HEK293T (cell line): ENCODE data around the gene DNER.
"Not testable (repeated sequence)": the region's sequence is repeated elsewhere in the genome, so short reads cannot be mapped to it uniquely, and the experiment has no call there.

ENCODE experiments used
- CTCF ChIA-PET: fragments of 350-600 bp; formaldehyde crosslinking; extraction: SDS; loops from one replicate; lab custom pipeline; 2021; ENCODE audit warnings: antibody characterized with exemption, inconsistent platforms; lab: Yijun Ruan, JAX
- POLR2A ChIA-PET: fragments of 350-600 bp; formaldehyde crosslinking; extraction: SDS; loops from one replicate; lab custom pipeline; 2020; ENCODE audit warnings: antibody characterized with exemption, inconsistent platforms; lab: Yijun Ruan, JAX
- DNase-seq: peaks from one replicate; pipeline ENCODE4 v3.0.0; 2012; ENCODE audit warnings: mixed read lengths; ENCODE audit errors: extremely low spot score
- ARNT ChIP-seq: fragments of 450-650 bp; IDR thresholded peaks from 2 replicates; pipeline ENCODE4 v1.6.1; 2017; ENCODE audit warnings: mild to moderate bottlenecking
- BHLHE40 ChIP-seq: fragments of 450-650 bp; IDR thresholded peaks from 2 replicates; pipeline ENCODE4 v1.6.1; 2016; ENCODE audit warnings: mild to moderate bottlenecking, moderate library complexity, borderline replicate concordance
- CTBP1 ChIP-seq: fragments of 450-650 bp; IDR thresholded peaks from 2 replicates; pipeline ENCODE4 v1.6.1; 2016; ENCODE audit warnings: borderline replicate concordance
- ELF4 ChIP-seq: fragments of 450-650 bp; IDR thresholded peaks from 2 replicates; pipeline ENCODE4 v1.6.1; 2017; ENCODE audit warnings: antibody characterized with exemption
- FOXA1 ChIP-seq: fragments of 450-650 bp; IDR thresholded peaks from 2 replicates; pipeline ENCODE4 v1.6.1; 2016; ENCODE audit warnings: mild to moderate bottlenecking
- FOXK2 ChIP-seq: fragments of 450-650 bp; IDR thresholded peaks from 2 replicates; pipeline ENCODE4 v1.6.1; 2016; ENCODE audit warnings: mild to moderate bottlenecking
- FOXM1 ChIP-seq: fragments of 450-650 bp; IDR thresholded peaks from 2 replicates; pipeline ENCODE4 v1.6.1; 2017; ENCODE audit warnings: mild to moderate bottlenecking, borderline replicate concordance
- HDGF ChIP-seq: fragments of 450-650 bp; IDR thresholded peaks from 2 replicates; pipeline ENCODE4 v1.6.1; 2017; ENCODE audit warnings: antibody characterized with exemption, borderline replicate concordance
- L3MBTL2 ChIP-seq: fragments of 450-650 bp; conservative IDR thresholded peaks from 2 replicates; pipeline ENCODE4 v1.6.1; 2016; ENCODE audit warnings: mild to moderate bottlenecking
- LEF1 ChIP-seq: fragments of 450-650 bp; IDR thresholded peaks from 2 replicates; pipeline ENCODE4 v1.6.1; 2017; ENCODE audit warnings: mild to moderate bottlenecking, borderline replicate concordance
- NFRKB ChIP-seq: fragments of 450-650 bp; IDR thresholded peaks from 2 replicates; pipeline ENCODE4 v1.6.1; 2016; ENCODE audit warnings: mild to moderate bottlenecking, moderate library complexity
- PKNOX1 ChIP-seq: fragments of 450-650 bp; IDR thresholded peaks from 2 replicates; pipeline ENCODE4 v1.6.1; 2016
- SP1 ChIP-seq: fragments of 450-650 bp; IDR thresholded peaks from 2 replicates; pipeline ENCODE4 v1.6.1; 2017
- SUZ12 ChIP-seq: fragments of 450-650 bp; IDR thresholded peaks from 2 replicates; pipeline ENCODE4 v1.6.1; 2016; ENCODE audit warnings: mild to moderate bottlenecking
- TARDBP ChIP-seq: fragments of 450-650 bp; IDR thresholded peaks from 2 replicates; pipeline ENCODE4 v1.6.1; 2016
- ZNF384 ChIP-seq: fragments of 450-650 bp; IDR thresholded peaks from 2 replicates; pipeline ENCODE4 v1.6.1; 2016

The DNER gene

GRCh38 chr2:229519655-229520430 is 194.5 kb downstream of the DNER start:
- TF ChIP-seq CTBP1 (no peak), FOXK2 (no peak), HDGF (no peak), NFRKB (no peak), L3MBTL2 (no peak), BHLHE40 (no peak), FOXA1 (no peak), PKNOX1 (no peak), SP1 (no peak), ELF4 (no peak), SUZ12 (no peak), LEF1 (no peak), FOXM1 (no peak), ARNT (no peak), TARDBP (no peak), ZNF384 (no peak)
- DNase-seq = no peak
- CTCF ChIA-PET = no interaction called here
- POLR2A ChIA-PET = no interaction called here

GRCh38 chr2:229514273-229514895 is 200.0 kb downstream of the DNER start:
- no peak for DNase-seq
- TF ChIP-seq FOXA1 (no peak), SP1 (no peak), ELF4 (no peak)
- ChIA-PET CTCF (no interaction called here), POLR2A (no interaction called here)

GRCh38 chr2:229511524-229511923 is 202.8 kb downstream of the DNER start:
- no peak for DNase-seq
- ChIA-PET CTCF (no interaction called here), POLR2A (no interaction called here)
- TF ChIP-seq ELF4 (no peak), CTBP1 (no peak), SP1 (no peak), ARNT (no peak), L3MBTL2 (no peak), FOXK2 (no peak), BHLHE40 (no peak), LEF1 (no peak), HDGF (no peak), SUZ12 (no peak), NFRKB (no peak)

- DNase-seq, CTCF ChIA-PET, POLR2A ChIA-PET: not testable (repeated sequence)
Observed at GRCh38 chr2:229506699-229507098, 207.7 kb downstream of the DNER start.

- TF ChIP-seq BHLHE40 = no peak
- no peak for TF ChIP-seq TARDBP
- TF ChIP-seq CTBP1 = no peak
- TF ChIP-seq ZNF384 = no peak
- no peak for TF ChIP-seq PKNOX1
- CTCF ChIA-PET = no interaction called here
- POLR2A ChIA-PET = no interaction called here
- DNase-seq = no peak
Observed at GRCh38 chr2:229501051-229501794, 213.1 kb downstream of the DNER start.

- CTCF ChIA-PET = no interaction called here
- no peak for DNase-seq
- POLR2A ChIA-PET = no interaction called here
- TF ChIP-seq FOXA1 (no peak), TARDBP (no peak)
Observed at GRCh38 chr2:229492034-229492433, 222.3 kb downstream of the DNER start.

GRCh38 chr2:229490167-229490566 is 224.2 kb downstream of the DNER start:
- ChIA-PET CTCF (no interaction called here), POLR2A (no interaction called here)
- TF ChIP-seq FOXM1 (no peak), CTBP1 (no peak), PKNOX1 (no peak), ZNF384 (no peak), NFRKB (no peak), SP1 (no peak), ELF4 (no peak), FOXA1 (no peak), TARDBP (no peak)
- DNase-seq = no peak
